Raji (cell line): Measurements from ENCODE around the gene REEP5.

Experiments
- POLR2A ChIP-seq: IDR thresholded peaks from 2 replicates; pipeline ENCODE4 v1.6.1; 2011; ENCODE audit warnings: low read depth, low read length, control low read depth; ENCODE audit not compliant: insufficient read depth

The REEP5 gene

GRCh38 chr5:112921833-112922817 lies at the start of gene REEP5:
Gene REEP5, minus strand, starts transcription at chr5:112922227. Its CDS starts 37 bp downstream, at chr5:112922190.
- TF ChIP-seq POLR2A, result peak; percentile 92

GRCh38 chr5:112971276-112971675 lies 49.2 kb upstream of the REEP5 start:
- TF ChIP-seq POLR2A, result no peak

DNA sequence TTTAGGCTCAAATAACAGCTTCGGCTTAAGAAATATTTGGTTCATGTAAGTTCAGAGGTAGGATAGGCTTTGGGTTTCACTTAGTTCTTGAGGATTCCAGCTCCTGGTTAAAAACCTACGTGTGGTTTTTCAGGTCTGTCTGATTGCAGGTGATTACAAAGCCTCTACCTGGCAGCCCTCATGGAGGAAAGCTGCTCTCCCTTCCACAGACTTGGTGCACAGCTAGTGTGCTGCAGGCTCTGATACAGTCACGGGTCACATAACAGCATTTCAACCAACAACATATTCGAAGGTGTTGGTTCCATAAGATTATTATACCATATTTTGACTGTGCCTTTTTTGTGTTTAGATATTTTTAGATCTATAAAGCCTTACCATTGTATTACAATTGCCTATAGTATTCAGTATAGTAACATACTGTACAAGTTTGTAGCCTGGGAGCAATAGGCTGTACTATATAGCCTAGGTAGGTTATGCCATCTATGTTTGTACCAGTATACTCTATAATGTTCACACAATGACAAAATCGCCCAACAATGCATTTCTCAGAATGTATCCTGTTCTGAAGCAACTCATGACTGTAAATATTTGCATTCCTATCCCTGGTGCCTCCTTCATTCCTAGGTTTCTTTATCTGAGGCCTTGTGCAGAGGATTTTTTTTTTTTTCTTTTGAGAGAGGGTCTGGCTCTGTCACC lies 46.5 kb upstream of the REEP5 start:
- no peak for TF ChIP-seq POLR2A

DNA sequence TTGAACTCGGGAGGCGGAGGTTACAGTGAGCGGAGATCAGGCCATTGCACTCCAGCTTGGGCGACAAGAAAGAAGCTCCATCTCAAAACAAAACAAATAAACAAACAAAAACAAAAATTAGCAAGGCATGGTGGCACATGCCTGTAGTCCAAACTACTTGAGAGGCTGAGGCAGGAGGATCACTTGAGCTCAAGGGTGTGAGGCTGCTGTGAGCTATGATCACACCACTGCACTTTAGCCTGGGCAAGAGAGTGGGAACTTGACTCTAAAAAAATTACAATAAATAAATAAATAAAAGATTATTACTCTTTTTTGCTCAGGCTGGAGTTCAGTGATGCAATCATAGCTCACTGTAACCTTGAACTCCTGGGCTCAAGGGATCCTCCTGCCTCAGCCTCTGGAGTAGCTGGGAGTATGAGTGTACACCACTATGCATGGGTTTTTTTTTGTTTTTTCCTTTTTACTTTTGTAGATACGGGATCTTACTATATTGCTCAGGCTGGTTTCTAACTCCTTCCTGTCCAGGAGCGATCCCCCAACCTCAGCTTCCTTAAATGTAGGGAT lies 45.6 kb upstream of the REEP5 start:
- no peak for TF ChIP-seq POLR2A

GRCh38 chr5:112965733-112966306 lies 43.8 kb upstream of the REEP5 start:
- no peak for TF ChIP-seq POLR2A

DNA sequence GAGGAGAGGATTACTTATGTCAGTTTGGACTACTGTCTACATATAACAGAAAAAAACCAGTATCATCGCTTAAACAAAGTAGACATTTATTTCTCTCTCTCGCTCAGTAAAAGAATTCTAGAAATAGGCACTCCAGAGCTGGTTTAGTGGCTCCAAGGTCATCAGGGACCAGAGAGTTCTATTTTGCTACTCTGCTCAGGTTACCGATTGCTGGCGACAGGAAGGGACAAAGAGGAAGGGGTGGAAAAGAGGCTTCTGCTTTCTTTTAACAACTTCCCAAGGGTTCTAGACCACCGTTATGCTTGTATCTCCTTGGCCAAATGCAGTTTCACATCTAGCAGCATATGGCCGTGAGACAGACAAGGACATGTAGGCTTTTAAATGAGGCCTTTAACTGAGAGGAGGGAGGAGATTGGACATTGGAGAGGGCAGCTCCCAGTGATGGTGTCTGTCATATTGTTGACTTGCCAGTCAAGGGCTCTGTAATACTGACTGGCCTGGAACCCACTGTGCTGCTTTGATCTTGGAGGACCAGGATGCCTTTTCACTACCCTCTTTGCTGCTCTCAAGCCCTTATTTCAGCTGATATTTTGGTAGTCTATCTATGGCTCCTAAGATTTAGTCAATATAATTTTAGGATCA lies 39.0 kb upstream of the REEP5 start:
- TF ChIP-seq POLR2A, result no peak

DNA sequence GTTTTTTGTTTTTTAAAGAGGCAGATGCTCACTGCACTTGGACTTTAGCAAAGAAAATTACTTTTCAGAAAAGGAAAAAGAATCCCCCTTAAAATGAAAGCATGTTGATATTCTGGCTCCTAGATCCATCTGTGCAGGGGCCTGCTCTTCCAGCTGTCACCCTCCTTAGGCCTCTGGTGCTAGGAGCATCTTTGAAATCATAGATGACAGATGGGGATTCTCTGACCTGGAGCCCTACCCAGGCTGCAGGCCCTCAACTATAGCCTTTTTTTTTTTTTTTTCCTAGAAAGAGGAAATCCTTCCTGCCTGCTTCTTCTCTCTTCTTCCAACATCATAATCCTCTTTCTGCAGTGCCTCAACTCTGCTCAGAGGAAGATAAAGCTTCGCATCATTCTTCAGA lies 38.3 kb upstream of the REEP5 start:
- no peak for TF ChIP-seq POLR2A

DNA sequence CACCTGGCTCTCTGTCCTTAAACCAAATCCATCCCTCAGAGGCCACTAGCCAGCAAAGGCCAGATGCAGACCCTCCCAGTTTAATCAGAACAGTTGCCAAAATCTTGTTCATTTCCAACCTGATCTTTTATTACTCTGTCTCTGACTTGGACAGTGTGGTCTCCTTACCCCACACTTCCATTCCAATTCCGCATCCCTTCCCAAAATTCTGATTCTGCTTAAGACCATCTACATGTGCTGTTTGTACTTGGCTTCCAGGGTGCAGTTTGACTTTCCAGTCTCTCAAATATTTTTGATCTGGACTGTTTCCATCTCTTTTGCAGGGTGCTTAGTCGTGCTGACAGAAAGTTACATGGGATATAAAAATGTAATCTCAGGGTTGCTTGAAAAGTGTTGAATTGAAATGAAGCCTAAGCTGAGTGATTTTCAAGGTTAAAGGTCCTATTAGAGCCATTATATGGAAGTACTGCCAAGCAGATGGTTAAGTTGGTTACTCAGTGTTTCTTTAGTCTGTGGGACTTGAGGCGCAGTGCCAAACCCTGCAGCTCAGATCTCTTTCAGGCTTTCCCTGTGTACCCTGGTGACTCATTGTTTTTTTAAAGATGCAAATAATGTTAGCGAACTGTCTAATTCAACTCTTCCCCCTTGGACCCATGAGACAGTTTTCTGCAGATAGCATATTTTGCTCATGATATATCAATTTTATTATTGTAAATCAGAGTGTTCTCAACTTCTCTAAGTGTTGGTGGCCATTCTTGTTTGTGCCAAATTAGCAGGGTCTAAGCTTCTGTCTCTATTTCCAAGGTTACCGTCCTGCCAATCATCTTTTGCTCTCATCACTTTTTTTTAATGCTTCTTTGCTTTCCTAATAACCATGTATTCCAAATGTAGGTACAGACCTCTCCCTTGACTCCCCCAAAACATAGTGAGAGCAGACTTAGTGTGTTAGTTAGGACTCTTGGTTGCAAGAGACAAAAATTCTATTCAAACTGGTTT lies 36.4 kb upstream of the REEP5 start:
- no peak for TF ChIP-seq POLR2A

DNA sequence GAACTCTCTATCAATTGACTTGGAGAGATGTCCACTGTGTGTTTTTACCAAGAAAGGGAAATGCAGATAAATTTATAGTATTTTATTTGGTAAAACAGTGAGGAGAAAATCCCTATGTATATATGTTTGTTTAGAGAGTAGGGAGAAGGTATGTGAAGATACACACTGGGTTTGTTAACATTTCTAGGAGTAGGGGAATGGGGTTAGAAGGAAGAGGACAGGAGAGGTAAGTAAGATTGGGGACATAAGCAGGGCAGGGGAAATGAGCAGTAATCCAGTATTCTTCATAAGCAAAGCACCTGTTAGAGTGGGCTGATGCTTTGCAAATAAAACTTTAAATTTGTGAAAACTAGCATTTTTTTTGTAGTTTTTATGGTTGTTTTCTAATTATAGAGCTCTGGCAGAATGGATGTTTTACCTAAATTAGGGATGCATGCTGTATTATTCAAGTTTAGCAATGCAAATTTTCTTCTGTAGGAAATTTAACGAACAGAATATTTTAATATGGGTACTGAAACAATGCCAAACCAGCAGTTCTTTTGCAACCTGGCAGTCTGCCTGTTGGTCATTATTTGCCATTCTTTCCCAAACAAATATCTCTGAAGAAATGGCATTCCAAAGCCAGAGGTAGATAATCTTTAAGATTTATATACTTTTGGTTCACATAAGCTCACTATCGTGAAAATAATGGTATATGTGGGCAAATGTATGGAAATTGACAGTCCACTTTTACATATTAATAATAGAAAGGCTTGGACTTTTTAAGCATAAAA lies 35.2 kb upstream of the REEP5 start:
- TF ChIP-seq POLR2A, result no peak

GRCh38 chr5:112956606-112957005 lies 34.6 kb upstream of the REEP5 start:
- TF ChIP-seq POLR2A, result no peak

GRCh38 chr5:112951124-112951702 lies 29.2 kb upstream of the REEP5 start:
- TF ChIP-seq POLR2A, result no peak

GRCh38 chr5:112948458-112948857 lies 26.4 kb upstream of the REEP5 start:
- TF ChIP-seq POLR2A, result no peak

GRCh38 chr5:112940670-112941069 lies 18.6 kb upstream of the REEP5 start:
- no peak for TF ChIP-seq POLR2A
